Stimulated activated CD4-positive, alpha-beta T cell treated with anti-CD3 and anti-CD28 coated beads, Interleukin-1b, Interleukin-23, amount 100 ng/mL, for 48 hours (primary cell): ENCODE results near the gene MAPRE2.

Source experiments
- DNase-seq: peaks from one replicate; pipeline ENCODE4 v3.0.0-alpha.2; 2020

Gene MAPRE2

GRCh38 chr18:35040988-35041814 lies at the start of gene MAPRE2:
MAPRE2 (plus strand) TSS chr18:35041413; CDS start chr18:35041540, 127 bp downstream.
- DNase-seq: peak; percentile 98

- no peak for DNase-seq
These were observed 49.7 kb upstream of the MAPRE2 start for GRCh38 chr18:34991561-34991960.

- no peak for DNase-seq
These were observed 47.9 kb upstream of the MAPRE2 start for GRCh38 chr18:34993289-34993688.

GRCh38 chr18:34995746-34996145 lies 45.5 kb upstream of the MAPRE2 start:
- no peak for DNase-seq

- DNase-seq: no peak
These were observed 42.6 kb upstream of the MAPRE2 start for GRCh38 chr18:34998661-34999060.

GRCh38 chr18:34999756-35000289 lies 41.4 kb upstream of the MAPRE2 start:
- no peak for DNase-seq

GRCh38 chr18:35000457-35000856 lies 40.8 kb upstream of the MAPRE2 start:
- DNase-seq: no peak

- DNase-seq: no peak
These were observed 39.1 kb upstream of the MAPRE2 start for GRCh38 chr18:35002120-35002519.

- no peak for DNase-seq
These were observed 35.1 kb upstream of the MAPRE2 start for GRCh38 chr18:35005963-35006577.

GRCh38 chr18:35010156-35010555 lies 31.1 kb upstream of the MAPRE2 start:
- no peak for DNase-seq

- DNase-seq: no peak
These were observed 30.2 kb upstream of the MAPRE2 start for GRCh38 chr18:35010993-35011392.

GRCh38 chr18:35019933-35020332 lies 21.3 kb upstream of the MAPRE2 start:
- no peak for DNase-seq

- DNase-seq: no peak
These were observed 18.7 kb upstream of the MAPRE2 start for GRCh38 chr18:35022426-35023001.

GRCh38 chr18:35024196-35024595 lies 17.0 kb upstream of the MAPRE2 start:
- no peak for DNase-seq

GRCh38 chr18:35024965-35025364 lies 16.2 kb upstream of the MAPRE2 start:
- DNase-seq: no peak

GRCh38 chr18:35026407-35027061 lies 14.7 kb upstream of the MAPRE2 start:
- no peak for DNase-seq

- no peak for DNase-seq
These were observed 14.0 kb upstream of the MAPRE2 start for GRCh38 chr18:35027206-35027605.

- no peak for DNase-seq
These were observed 12.7 kb upstream of the MAPRE2 start for GRCh38 chr18:35028536-35028935.

- DNase-seq: no peak
These were observed 12.1 kb upstream of the MAPRE2 start for GRCh38 chr18:35029103-35029502.

GRCh38 chr18:35029770-35030169 lies 11.4 kb upstream of the MAPRE2 start:
- no peak for DNase-seq

GRCh38 chr18:35030277-35030989 lies 10.8 kb upstream of the MAPRE2 start:
- DNase-seq: no peak

- DNase-seq: no peak
These were observed 9.1 kb upstream of the MAPRE2 start for GRCh38 chr18:35032113-35032512.

- DNase-seq: no peak
These were observed 3.2 kb upstream of the MAPRE2 start for GRCh38 chr18:35038029-35038428.
